HepG2 (cell line): ENCODE measurements around the gene HAGH. TPM values are rescaled to one million over a fixed set of nuclear protein-coding genes. Genes with fewer than 3 reads are reported as not detected.

Experiments
- EEA1 ChIP-seq: sonication (generic); formaldehyde crosslinking; IDR thresholded peaks from 2 replicates; pipeline ENCODE4 v1.5.1; 2020; ENCODE audit warnings: mild to moderate bottlenecking, missing genetic modification reagents, borderline replicate concordance
- KDM1A ChIP-seq: IDR thresholded peaks from 2 replicates; pipeline ENCODE4 v1.6.1; 2016; ENCODE audit warnings: missing compliant biosample characterization
- MZF1 ChIP-seq: sonication (generic); formaldehyde crosslinking; IDR thresholded peaks from 2 replicates; pipeline ENCODE4 v1.8.1; 2023; ENCODE audit warnings: mild to moderate bottlenecking, missing genetic modification reagents, borderline replicate concordance
- NR2F1 ChIP-seq, 2 experiments: fragments of 450-650 bp in 1 of 2; formaldehyde crosslinking in 1 of 2; IDR thresholded peaks; 2 replicates each; pipeline versions ENCODE4 v1.5.0 to v1.6.1; 2016 to 2020; ENCODE audit warnings: mild to moderate bottlenecking in 1 of 2, missing compliant biosample characterization in 1 of 2, missing genetic modification reagents in 1 of 2, moderate library complexity in 1 of 2
- ZKSCAN8 ChIP-seq: IDR thresholded peaks from 2 replicates; pipeline ENCODE4 v1.6.1; 2016; ENCODE audit warnings: borderline replicate concordance, missing genetic modification reagents, missing compliant biosample characterization
- ZNF672 ChIP-seq: sonication (generic); formaldehyde crosslinking; IDR thresholded peaks from 2 replicates; pipeline ENCODE4 v1.8.1; 2022; ENCODE audit warnings: missing genetic modification reagents
- polyA plus RNA-seq, 8 experiments: library from polyadenylated mRNA; depleted of rRNA in 3 of 8; stranded (reverse) in 7 of 8; unstranded in 1 of 8; fragments of >200 nt; fragmentation: Illumina TruSeq in 4 of 8; extraction: Trizol in 4 of 8; gene quantifications; 2 replicates each; pipeline versions ENCODE4 v1.2.1 to v1.2.3, GENCODE V29; 2011 to 2016; ENCODE audit warnings: low read depth in 4 of 8, missing spikeins in 1 of 8, mixed read lengths in 1 of 8; ENCODE audit not compliant: insufficient read depth in 1 of 8
- total RNA-seq, 5 experiments: library from RNA; depleted of rRNA; stranded (reverse); fragments of >200 nt; fragmentation: Illumina TruSeq; extraction: Trizol; gene quantifications; 2 replicates each; pipeline ENCODE4 v1.2.3, GENCODE V29; 2016; ENCODE audit warnings: low read depth in 1 of 5
- TF ChIP-seq, protein P1 (sequence below): sonication (generic); formaldehyde crosslinking; IDR thresholded peaks from 2 replicates; pipeline ENCODE4 v1.4.0; 2020; ENCODE audit warnings: mild to moderate bottlenecking, missing genetic modification reagents
- TF ChIP-seq, protein P2 (sequence below): sonication (generic); formaldehyde crosslinking; IDR thresholded peaks from 2 replicates; pipeline ENCODE4 v1.4.0; 2020; ENCODE audit warnings: mild to moderate bottlenecking, missing genetic modification reagents
- TF ChIP-seq, protein P3 (sequence below): sonication (generic); formaldehyde crosslinking; IDR thresholded peaks from 2 replicates; pipeline ENCODE4 v1.4.0; 2020; ENCODE audit warnings: missing genetic modification reagents, mild to moderate bottlenecking, borderline replicate concordance
- TF ChIP-seq, protein P4 (sequence below): sonication (generic); formaldehyde crosslinking; IDR thresholded peaks from 2 replicates; pipeline ENCODE4 v1.4.0; 2020; ENCODE audit warnings: missing genetic modification reagents, borderline replicate concordance
- TF ChIP-seq, protein P5 (sequence below): sonication (generic); formaldehyde crosslinking; IDR thresholded peaks from 2 replicates; pipeline ENCODE4 v1.4.0; 2020; ENCODE audit warnings: mild to moderate bottlenecking, missing genetic modification reagents

HAGH gene
- total and polyA plus RNA-seq, 2 of the 13 experiments (the other 11 are each of a cell fraction or from before 2014, with no cell fraction given): 70.4 to 95.4 TPM

DNA sequence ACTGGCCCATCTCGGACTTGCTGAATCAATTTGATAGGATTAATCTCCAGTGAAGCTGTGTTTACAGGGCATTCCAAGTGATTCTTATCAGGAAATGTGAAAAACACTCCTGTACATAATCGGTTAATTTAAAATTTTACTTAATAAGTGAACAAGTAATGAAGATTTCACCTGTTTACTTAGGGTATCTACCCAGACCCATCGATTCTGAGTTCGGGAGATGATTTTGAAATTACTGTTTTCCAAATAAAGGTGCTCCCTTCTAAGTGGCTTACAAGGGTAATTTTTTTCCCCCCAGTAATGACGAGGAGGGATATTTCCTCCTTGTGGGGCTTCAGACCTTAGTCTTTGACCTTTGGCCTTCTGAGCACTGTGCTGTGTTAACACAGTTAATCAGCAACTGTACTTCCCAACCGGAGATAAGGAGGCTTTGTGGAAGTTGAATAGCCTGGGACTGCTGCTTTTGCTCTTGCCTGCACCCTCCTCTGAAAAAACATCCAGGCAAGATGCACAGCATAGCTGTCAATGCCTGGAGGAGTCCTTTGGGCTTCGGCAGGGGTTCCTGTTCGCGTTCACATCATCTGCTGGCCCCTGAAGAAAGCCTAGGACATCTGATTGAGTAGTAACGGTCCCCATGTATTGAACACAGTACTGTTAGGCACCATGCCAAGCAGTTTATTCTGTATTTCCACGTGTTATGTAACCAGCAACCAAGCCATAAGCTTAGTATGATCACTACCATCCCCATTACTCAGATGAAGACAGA is 2.2 kb upstream of the HAGH start (continued):
- TF ChIP-seq, protein P1, sequence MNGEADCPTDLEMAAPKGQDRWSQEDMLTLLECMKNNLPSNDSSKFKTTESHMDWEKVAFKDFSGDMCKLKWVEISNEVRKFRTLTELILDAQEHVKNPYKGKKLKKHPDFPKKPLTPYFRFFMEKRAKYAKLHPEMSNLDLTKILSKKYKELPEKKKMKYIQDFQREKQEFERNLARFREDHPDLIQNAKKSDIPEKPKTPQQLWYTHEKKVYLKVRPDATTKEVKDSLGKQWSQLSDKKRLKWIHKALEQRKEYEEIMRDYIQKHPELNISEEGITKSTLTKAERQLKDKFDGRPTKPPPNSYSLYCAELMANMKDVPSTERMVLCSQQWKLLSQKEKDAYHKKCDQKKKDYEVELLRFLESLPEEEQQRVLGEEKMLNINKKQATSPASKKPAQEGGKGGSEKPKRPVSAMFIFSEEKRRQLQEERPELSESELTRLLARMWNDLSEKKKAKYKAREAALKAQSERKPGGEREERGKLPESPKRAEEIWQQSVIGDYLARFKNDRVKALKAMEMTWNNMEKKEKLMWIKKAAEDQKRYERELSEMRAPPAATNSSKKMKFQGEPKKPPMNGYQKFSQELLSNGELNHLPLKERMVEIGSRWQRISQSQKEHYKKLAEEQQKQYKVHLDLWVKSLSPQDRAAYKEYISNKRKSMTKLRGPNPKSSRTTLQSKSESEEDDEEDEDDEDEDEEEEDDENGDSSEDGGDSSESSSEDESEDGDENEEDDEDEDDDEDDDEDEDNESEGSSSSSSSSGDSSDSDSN (CRISPR knock-in tag): no peak
- no peak for TF ChIP-seq MZF1 (CRISPR knock-in tag)
- TF ChIP-seq, protein P2, sequence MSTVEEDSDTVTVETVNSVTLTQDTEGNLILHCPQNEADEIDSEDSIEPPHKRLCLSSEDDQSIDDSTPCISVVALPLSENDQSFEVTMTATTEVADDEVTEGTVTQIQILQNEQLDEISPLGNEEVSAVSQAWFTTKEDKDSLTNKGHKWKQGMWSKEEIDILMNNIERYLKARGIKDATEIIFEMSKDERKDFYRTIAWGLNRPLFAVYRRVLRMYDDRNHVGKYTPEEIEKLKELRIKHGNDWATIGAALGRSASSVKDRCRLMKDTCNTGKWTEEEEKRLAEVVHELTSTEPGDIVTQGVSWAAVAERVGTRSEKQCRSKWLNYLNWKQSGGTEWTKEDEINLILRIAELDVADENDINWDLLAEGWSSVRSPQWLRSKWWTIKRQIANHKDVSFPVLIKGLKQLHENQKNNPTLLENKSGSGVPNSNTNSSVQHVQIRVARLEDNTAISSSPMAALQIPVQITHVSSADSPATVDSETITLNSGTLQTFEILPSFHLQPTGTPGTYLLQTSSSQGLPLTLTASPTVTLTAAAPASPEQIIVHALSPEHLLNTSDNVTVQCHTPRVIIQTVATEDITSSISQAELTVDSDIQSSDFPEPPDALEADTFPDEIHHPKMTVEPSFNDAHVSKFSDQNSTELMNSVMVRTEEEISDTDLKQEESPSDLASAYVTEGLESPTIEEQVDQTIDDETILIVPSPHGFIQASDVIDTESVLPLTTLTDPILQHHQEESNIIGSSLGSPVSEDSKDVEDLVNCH (CRISPR knock-in tag): no peak
- TF ChIP-seq, protein P3, sequence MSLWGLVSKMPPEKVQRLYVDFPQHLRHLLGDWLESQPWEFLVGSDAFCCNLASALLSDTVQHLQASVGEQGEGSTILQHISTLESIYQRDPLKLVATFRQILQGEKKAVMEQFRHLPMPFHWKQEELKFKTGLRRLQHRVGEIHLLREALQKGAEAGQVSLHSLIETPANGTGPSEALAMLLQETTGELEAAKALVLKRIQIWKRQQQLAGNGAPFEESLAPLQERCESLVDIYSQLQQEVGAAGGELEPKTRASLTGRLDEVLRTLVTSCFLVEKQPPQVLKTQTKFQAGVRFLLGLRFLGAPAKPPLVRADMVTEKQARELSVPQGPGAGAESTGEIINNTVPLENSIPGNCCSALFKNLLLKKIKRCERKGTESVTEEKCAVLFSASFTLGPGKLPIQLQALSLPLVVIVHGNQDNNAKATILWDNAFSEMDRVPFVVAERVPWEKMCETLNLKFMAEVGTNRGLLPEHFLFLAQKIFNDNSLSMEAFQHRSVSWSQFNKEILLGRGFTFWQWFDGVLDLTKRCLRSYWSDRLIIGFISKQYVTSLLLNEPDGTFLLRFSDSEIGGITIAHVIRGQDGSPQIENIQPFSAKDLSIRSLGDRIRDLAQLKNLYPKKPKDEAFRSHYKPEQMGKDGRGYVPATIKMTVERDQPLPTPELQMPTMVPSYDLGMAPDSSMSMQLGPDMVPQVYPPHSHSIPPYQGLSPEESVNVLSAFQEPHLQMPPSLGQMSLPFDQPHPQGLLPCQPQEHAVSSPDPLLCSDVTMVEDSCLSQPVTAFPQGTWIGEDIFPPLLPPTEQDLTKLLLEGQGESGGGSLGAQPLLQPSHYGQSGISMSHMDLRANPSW (CRISPR knock-in tag): no peak
- TF ChIP-seq NR2F1 (CRISPR knock-in tag; IDR thresholded peaks at IDR 0.05): peak; percentile 82 to 90
- no peak for TF ChIP-seq ZNF672 (CRISPR knock-in tag)
- TF ChIP-seq ZKSCAN8 (CRISPR knock-in tag): 0 out of 2 replicates have a peak, but pooled peaks have one; percentile 53
- TF ChIP-seq, protein P4, sequence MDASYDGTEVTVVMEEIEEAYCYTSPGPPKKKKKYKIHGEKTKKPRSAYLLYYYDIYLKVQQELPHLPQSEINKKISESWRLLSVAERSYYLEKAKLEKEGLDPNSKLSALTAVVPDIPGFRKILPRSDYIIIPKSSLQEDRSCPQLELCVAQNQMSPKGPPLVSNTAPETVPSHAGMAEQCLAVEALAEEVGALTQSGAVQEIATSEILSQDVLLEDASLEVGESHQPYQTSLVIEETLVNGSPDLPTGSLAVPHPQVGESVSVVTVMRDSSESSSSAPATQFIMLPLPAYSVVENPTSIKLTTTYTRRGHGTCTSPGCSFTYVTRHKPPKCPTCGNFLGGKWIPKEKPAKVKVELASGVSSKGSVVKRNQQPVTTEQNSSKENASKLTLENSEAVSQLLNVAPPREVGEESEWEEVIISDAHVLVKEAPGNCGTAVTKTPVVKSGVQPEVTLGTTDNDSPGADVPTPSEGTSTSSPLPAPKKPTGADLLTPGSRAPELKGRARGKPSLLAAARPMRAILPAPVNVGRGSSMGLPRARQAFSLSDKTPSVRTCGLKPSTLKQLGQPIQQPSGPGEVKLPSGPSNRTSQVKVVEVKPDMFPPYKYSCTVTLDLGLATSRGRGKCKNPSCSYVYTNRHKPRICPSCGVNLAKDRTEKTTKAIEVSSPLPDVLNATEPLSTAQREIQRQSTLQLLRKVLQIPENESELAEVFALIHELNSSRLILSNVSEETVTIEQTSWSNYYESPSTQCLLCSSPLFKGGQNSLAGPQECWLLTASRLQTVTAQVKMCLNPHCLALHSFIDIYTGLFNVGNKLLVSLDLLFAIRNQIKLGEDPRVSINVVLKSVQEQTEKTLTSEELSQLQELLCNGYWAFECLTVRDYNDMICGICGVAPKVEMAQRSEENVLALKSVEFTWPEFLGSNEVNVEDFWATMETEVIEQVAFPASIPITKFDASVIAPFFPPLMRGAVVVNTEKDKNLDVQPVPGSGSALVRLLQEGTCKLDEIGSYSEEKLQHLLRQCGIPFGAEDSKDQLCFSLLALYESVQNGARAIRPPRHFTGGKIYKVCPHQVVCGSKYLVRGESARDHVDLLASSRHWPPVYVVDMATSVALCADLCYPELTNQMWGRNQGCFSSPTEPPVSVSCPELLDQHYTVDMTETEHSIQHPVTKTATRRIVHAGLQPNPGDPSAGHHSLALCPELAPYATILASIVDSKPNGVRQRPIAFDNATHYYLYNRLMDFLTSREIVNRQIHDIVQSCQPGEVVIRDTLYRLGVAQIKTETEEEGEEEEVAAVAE (CRISPR knock-in tag): no peak
- TF ChIP-seq, protein P5, sequence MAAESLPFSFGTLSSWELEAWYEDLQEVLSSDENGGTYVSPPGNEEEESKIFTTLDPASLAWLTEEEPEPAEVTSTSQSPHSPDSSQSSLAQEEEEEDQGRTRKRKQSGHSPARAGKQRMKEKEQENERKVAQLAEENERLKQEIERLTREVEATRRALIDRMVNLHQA: no peak
- TF ChIP-seq EEA1 (CRISPR knock-in tag): no peak
- TF ChIP-seq KDM1A: no peak
